ENCODE results near the gene SCARF2.
"Not testable (repeated sequence)": the region's sequence is repeated elsewhere in the genome, so short reads cannot be mapped to it uniquely, and the experiment has no call there.

The SCARF2 gene

GRCh38 chr22:20407829-20408228 lies 29.8 kb downstream of the SCARF2 start:
- DNase-seq: no peak

GRCh38 chr22:20406686-20407408 lies 30.8 kb downstream of the SCARF2 start:
- no peak for DNase-seq

- DNase-seq: no peak
These were observed 31.5 kb downstream of the SCARF2 start for GRCh38 chr22:20405931-20406685.

- DNase-seq: no peak
These were observed 32.2 kb downstream of the SCARF2 start for GRCh38 chr22:20405291-20405930.

GRCh38 chr22:20404881-20405280 lies 32.7 kb downstream of the SCARF2 start:
- no peak for DNase-seq

- no peak for DNase-seq
These were observed 33.9 kb downstream of the SCARF2 start for GRCh38 chr22:20403779-20404140.

- no peak for DNase-seq
These were observed 34.5 kb downstream of the SCARF2 start for GRCh38 chr22:20402960-20403778.

- DNase-seq: no peak
These were observed 36.1 kb downstream of the SCARF2 start for GRCh38 chr22:20401376-20402014.

GRCh38 chr22:20400606-20401375 lies 36.8 kb downstream of the SCARF2 start:
- DNase-seq: no peak

- DNase-seq: no peak
These were observed 37.6 kb downstream of the SCARF2 start for GRCh38 chr22:20399866-20400605.

GRCh38 chr22:20398420-20398819 lies 39.2 kb downstream of the SCARF2 start:
- no peak for DNase-seq

- DNase-seq: no peak
These were observed 40.1 kb downstream of the SCARF2 start for GRCh38 chr22:20397498-20397897.

- DNase-seq: no peak
These were observed 41.0 kb downstream of the SCARF2 start for GRCh38 chr22:20396639-20397038.

- DNase-seq: no peak
These were observed 41.7 kb downstream of the SCARF2 start for GRCh38 chr22:20395907-20396287.

- DNase-seq: no peak
These were observed 42.3 kb downstream of the SCARF2 start for GRCh38 chr22:20395181-20395906.

- DNase-seq: peak; percentile 81
These were observed 43.7 kb downstream of the SCARF2 start, which contains the start of gene ZNF74 for GRCh38 chr22:20393705-20394476. TSS of gene ZNF74 (plus strand) at chr22:20394151. CDS start at chr22:20394629, 478 bp downstream.

GRCh38 chr22:20392983-20393704 lies 44.5 kb downstream of the SCARF2 start:
- no peak for DNase-seq

- DNase-seq: not testable (repeated sequence)
These were observed 45.2 kb downstream of the SCARF2 start for GRCh38 chr22:20392365-20392881.

Measured in activated gamma-delta T cell treated with Interleukin-2 at 50 U/mL for 16 hours (primary cell).